ENCODE data around the gene CABP2.

Gene CABP2

GRCh38 chr11:67492069-67492727 lies 31.0 kb downstream of the CABP2 start:
- no peak for TF ChIP-seq CTCF (IDR thresholded peaks at IDR 0.05)
- Histone ChIP-seq H2AFZ (no peak overlapping the region), H3K27ac (no peak overlapping the region), H3K4me3 (ENCODE audit: low read depth, low read length) (no peak overlapping the region), H3K9me3 (ENCODE audit: control insufficient read depth, low read length) (no peaks in the 10 kb centered on the region), H3K36me3 (ENCODE audit: control insufficient read depth, insufficient read depth, low read length) (no peaks in the 10 kb centered on the region), H3K4me1 (no peaks in the 10 kb centered on the region), H3K79me2 (no peaks in the 10 kb centered on the region), H3K4me2 (ENCODE audit: low read length) (no peak overlapping the region), H3K27me3 (ENCODE audit: control insufficient read depth, insufficient read depth, low read length) (no peaks in the 10 kb centered on the region), H3K9ac (no peak overlapping the region)

- no peak overlapping the region for H3K9ac ChIP-seq
- H3K4me1 ChIP-seq = no peaks in the 10 kb centered on the region
- no peaks in the 10 kb centered on the region for H3K27me3 ChIP-seq (ENCODE audit: control insufficient read depth, insufficient read depth, low read length)
- no peak for TF ChIP-seq CTCF (IDR thresholded peaks at IDR 0.05)
- no peaks in the 10 kb centered on the region for H3K36me3 ChIP-seq (ENCODE audit: control insufficient read depth, insufficient read depth, low read length)
- H3K9me3 ChIP-seq (ENCODE audit: control insufficient read depth, low read length) = no peaks in the 10 kb centered on the region
- no peak overlapping the region for H3K27ac ChIP-seq
- H3K4me3 ChIP-seq (ENCODE audit: low read depth, low read length) = no peak overlapping the region
- H3K79me2 ChIP-seq = no peaks in the 10 kb centered on the region
- no peak overlapping the region for H2AFZ ChIP-seq
- no peak overlapping the region for H3K4me2 ChIP-seq (ENCODE audit: low read length)
These were observed 31.8 kb downstream of the CABP2 start for GRCh38 chr11:67491276-67492068.

GRCh38 chr11:67490727-67491065 lies 32.5 kb downstream of the CABP2 start:
- Histone ChIP-seq H3K9me3 (ENCODE audit: control insufficient read depth, low read length) (no peaks in the 10 kb centered on the region), H3K4me1 (no peaks in the 10 kb centered on the region), H3K4me3 (ENCODE audit: low read depth, low read length) (no peak overlapping the region), H3K9ac (no peak overlapping the region), H3K27ac (no peak overlapping the region), H3K27me3 (ENCODE audit: control insufficient read depth, insufficient read depth, low read length) (no peaks in the 10 kb centered on the region), H3K79me2 (no peaks in the 10 kb centered on the region), H3K36me3 (ENCODE audit: control insufficient read depth, insufficient read depth, low read length) (no peaks in the 10 kb centered on the region), H3K4me2 (ENCODE audit: low read length) (no peak overlapping the region), H2AFZ (no peak overlapping the region)
- no peak for TF ChIP-seq CTCF (IDR thresholded peaks at IDR 0.05)

GRCh38 chr11:67489885-67490726 lies 33.1 kb downstream of the CABP2 start:
- H3K79me2 ChIP-seq = no peaks in the 10 kb centered on the region
- no peak overlapping the region for H3K4me2 ChIP-seq (ENCODE audit: low read length)
- no peak overlapping the region for H3K27ac ChIP-seq
- no peak overlapping the region for H3K4me3 ChIP-seq (ENCODE audit: low read depth, low read length)
- no peaks in the 10 kb centered on the region for H3K4me1 ChIP-seq
- H3K36me3 ChIP-seq (ENCODE audit: control insufficient read depth, insufficient read depth, low read length) = no peaks in the 10 kb centered on the region
- H2AFZ ChIP-seq = no peak overlapping the region
- no peak for TF ChIP-seq CTCF (IDR thresholded peaks at IDR 0.05)
- no peaks in the 10 kb centered on the region for H3K9me3 ChIP-seq (ENCODE audit: control insufficient read depth, low read length)
- H3K9ac ChIP-seq = no peak overlapping the region
- no peaks in the 10 kb centered on the region for H3K27me3 ChIP-seq (ENCODE audit: control insufficient read depth, insufficient read depth, low read length)

Data from parathyroid adenoma (tissue), 2 donors.